Upper lobe of left lung (tissue), 4 donors: ENCODE data around the gene DEK.

Experiments
- CTCF ChIP-seq, 6 experiments: fragments of 450-650 bp in 4 of 6; fragments of 200-600 bp in 2 of 6; sonication (generic) in 2 of 6; IDR thresholded peaks; one replicate each; pipeline ENCODE4 v1.5.1; 2016 to 2019; ENCODE audit warnings: antibody characterized with exemption in 6 of 6
- POLR2A ChIP-seq, 4 donors: fragments of 450-650 bp; IDR thresholded peaks; one replicate each; pipeline ENCODE4 v1.5.1; 2016 to 2017; ENCODE audit warnings: antibody characterized with exemption in 4 of 4, mild to moderate bottlenecking in 2 of 4

- TF ChIP-seq CTCF (IDR thresholded peaks at IDR 0.05) (no peak), POLR2A (IDR thresholded peaks at IDR 0.05) (no peak)
Observed at GRCh38 chr6:18203786-18204185, 60.5 kb downstream of the DEK start.
